Measurements from ENCODE around the gene SDR42E2.
"Not testable (repeated sequence)": the region's sequence is repeated elsewhere in the genome, so short reads cannot be mapped to it uniquely, and the experiment has no call there.

Gene SDR42E2

DNA sequence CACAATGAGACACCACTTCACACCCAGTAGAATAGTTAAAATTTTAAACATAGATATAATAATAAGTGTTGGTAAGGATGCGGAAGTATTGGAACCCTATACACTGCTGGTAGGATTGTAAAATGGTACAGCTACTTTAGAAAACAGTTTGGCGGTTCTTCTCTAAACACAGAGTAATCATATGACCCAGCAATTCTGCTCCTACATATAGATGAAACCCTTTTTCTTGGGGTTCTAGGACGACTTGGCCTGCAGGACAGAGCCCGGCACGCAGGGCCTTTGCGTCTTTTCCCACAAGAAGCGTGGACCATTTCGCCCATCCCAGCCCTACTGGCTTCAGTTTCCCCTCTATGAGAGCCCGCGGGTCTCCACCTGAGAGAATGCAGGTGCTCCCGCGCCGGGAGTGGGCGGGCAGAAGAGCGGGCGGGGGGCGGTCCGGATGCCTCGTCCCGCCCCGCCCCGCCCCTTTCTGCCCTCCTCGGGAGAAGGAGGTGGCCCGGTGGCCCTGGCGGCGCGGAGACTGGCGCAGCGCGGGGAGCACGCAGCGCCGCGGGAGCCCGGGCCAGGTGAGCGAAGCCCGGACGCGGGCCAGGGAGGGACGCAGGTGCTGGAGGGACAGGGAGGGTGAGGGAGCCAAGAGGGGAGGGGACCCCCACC is at the start of gene SDR42E2:
Gene SDR42E2, plus strand, starts transcription at position 508 of the 657 bp plus-strand sequence. CDS start 3,077 bp downstream, outside the sequence.
- peak; percentile 34 for DNase-seq

GRCh38 chr16:22116095-22116700 is 46.1 kb upstream of the SDR42E2 start:
- DNase-seq: no peak

GRCh38 chr16:22117609-22118008 is 44.7 kb upstream of the SDR42E2 start:
- DNase-seq: no peak

GRCh38 chr16:22120440-22120839 is 41.9 kb upstream of the SDR42E2 start:
- DNase-seq: no peak

- no peak for DNase-seq
Observed at GRCh38 chr16:22122239-22122638, 40.1 kb upstream of the SDR42E2 start.

- DNase-seq: no peak
Observed at GRCh38 chr16:22123146-22123545, 39.2 kb upstream of the SDR42E2 start.

DNA sequence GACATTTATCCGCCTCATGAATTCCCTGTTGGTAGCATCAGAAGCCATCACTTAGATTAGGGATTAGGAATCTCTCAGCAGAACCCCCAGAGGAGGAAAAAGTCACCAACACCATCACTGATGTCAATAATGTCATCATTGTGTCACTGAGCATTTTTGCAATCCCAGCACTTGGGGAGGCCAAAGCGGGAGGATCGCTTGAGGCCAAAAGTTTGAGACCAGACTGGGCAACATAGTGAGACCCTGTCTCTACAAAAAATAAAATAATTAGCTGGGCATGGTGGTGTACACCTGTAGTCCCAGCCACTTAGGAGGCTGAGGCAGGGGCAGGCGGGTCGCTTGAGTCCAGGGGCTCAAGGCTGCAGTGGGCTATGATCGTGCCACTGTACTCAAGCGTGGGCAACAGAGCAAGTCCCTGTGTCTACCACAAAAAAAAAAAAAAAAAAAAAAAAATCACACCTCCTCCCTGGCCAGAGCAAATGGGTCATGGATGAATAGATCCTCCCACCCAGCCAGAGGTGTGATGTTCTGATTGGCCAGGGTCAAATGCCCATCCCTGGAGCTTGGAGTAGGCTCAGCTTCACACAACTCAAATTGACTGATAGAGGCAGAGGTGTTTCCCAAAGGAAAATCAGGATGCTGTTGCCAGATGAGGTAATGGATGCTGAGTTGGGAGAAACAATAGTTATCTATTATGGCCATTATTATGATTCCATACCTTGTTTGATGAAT is 38.4 kb upstream of the SDR42E2 start:
- no peak for DNase-seq

GRCh38 chr16:22124583-22125284 is 37.6 kb upstream of the SDR42E2 start:
- no peak for DNase-seq

DNA sequence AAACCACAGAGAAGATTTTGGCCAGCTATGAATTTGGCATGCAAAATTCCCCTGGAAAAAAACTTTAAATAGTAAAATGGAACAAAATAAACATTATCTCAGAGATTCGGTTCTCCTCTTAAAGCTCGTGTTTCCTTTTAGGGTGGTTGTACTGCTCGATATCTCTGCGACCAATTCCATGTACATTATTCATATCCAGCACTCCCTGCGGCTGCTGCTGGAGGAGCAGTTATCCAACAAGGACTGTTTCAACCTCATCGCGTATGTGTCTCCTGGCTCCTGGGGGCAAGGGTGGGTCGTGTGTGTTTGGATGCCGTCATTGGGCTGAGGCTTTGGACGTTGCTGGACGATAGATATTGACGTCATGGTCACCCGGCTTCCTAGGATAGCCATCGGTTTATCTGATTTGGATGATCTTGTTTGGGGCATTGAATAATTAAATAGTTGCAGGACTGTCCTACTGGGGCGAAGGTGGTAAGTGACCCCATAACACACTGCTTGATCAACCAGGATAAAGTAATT is 36.2 kb upstream of the SDR42E2 start:
- no peak for DNase-seq

GRCh38 chr16:22128537-22128936 is 33.8 kb upstream of the SDR42E2 start:
- DNase-seq: not testable (repeated sequence)

DNA sequence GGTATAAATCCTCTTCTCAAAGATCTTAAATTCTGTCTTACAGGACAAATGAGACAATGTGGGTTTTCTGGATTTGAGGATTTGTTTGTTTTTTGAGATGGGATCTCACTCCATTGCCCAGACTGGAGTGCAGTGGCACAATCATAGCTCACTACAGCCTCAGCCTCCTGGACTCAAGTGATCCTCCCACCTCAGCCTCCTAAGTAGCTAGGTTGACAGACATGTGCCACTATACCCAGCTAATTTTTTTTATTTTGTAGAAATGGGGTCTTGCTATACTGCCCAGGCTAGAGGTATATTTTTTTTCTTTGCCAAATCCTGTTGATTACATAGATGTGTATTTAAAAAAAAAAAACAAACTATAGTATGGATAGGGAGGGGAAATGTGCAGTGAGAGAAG is 31.8 kb upstream of the SDR42E2 start:
- no peak for DNase-seq

GRCh38 chr16:22132801-22133200 is 29.5 kb upstream of the SDR42E2 start:
- DNase-seq: no peak

- DNase-seq: no peak
Observed at GRCh38 chr16:22138482-22138881, 23.8 kb upstream of the SDR42E2 start.

DNA sequence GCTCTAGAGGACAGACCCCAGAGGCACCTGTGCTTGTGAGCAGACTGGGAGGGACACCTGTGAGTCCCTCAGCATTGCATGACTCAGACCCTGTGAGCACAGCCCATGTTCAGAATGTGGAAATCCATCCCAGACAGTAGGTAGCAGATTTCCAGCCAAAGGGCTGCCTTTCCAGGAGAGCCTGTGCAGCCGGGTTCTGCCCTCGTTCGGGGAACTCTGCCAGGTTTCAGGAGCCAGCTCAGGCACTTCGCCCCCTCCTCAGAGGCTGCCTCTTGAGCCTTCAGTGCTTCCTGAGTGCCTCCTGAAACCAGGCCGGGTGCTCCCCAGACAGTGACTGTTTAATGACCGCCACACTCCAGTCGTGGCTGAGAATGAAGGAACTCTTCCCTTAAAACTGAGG is 23.3 kb upstream of the SDR42E2 start:
- DNase-seq: no peak

GRCh38 chr16:22139732-22140131 is 22.6 kb upstream of the SDR42E2 start:
- no peak for DNase-seq

GRCh38 chr16:22141767-22142166 is 20.5 kb upstream of the SDR42E2 start:
- DNase-seq: no peak

DNA sequence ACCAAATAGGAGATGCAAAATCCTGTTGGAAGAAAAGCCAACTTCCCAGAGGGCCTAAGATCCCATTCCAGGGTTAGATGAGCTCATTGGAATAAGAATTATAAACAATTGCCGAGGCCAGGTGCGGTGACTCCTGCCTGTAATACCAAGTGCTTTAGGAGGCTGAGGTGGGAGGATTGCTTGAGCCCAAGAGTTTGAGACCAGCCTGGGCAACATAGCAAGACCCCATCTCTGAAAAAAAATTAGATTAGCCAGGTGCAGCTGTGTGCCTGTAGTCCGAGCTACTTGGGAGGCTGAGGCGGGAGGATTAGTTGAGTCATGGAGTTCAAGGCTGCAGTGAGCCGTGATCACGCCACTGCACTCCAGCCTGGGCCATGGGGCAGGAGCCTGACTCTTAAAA is 17.8 kb upstream of the SDR42E2 start:
- DNase-seq: no peak

DNA sequence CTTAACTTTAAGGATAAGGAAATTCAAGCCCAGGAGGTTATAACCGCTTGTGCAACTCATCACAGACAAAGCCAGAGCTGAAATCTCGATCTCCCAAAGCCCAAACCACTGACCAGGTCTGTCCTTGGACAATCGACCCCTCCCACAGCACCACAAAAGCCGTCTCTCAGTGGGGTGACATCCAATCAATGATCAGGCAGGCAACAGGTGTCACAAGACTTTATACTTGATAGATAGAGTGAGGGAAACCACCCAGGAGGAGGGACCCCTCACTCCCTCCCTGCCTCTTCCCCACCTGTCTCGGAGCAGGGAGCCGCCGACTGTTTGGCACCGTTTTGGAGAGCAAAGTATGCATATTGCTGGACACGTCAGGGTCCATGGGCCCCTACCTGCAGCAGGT is 14.5 kb upstream of the SDR42E2 start:
- DNase-seq: no peak

DNA sequence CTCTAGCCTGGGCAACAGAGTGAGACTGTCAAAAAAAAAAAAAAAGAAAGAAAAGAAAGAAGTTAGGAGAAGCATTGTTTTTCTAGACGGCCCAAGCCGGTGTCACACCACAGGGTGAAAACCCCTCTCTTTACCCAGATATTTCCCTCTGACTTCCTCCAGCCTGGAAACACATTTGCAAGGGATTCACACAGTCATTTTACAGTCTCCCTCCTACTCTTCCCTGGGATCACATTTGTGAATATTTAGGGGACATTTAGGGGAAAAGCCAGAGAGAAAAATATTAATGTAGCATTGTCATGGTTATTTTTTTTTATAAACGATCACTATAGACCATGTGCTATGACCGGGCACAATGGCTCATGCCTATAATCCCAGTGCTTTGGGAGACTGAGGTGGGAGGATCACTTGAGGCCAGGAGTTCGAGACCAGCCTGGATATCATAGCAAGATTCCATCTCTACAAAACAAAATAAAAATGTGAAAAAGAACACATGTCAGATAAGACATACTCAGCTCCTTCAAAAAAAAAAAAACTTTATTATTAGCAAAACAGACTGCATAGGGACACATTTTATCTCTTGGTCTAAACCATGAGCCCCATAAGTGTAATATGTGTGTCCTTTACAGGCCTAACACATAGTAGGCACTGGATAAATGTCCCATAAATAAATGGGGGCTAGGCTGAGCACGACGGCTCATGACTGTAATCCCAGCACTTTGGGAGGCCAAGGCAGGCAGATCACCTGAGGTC is 10.9 kb upstream of the SDR42E2 start:
- DNase-seq: no peak

DNA sequence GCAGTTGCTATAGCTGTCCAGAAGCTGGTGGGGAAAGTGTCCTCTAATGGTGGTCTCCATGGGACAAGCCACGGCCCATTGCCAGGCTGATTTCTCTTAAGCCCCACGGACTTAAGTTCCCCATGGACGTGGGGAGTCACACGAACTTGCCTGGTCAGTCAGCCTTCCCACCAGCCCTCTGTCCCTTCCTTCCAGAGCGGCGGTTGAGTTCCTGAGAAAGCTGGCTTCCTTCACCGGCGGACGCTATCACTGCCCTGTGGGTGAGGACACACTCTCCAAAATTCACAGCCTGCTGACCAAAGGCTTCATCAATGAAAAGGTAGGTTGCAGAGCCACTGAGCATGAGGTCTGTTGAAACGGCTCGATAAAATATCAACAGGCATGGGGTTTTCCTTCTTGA is 10.0 kb upstream of the SDR42E2 start:
- DNase-seq: no peak

DNA sequence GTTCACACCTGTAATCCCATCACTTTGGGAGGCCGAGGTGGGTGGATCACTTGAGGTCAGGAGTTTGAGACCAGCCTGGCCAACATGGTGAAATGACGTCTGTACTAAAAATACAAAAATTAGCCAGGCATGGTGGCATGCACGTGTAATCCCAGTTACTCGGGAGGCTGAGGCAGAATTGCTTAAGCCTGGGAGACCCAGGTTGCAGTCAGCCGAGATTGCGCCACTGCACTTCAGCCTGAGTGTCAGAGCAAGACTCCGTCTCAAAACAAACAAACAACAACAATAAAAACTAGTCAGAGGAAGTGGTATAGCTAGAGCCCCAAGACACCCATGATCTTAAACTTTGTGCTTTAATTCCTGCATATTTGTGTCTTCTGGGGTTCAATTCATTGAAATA is 9.2 kb upstream of the SDR42E2 start:
- not testable (repeated sequence) for DNase-seq

DNA sequence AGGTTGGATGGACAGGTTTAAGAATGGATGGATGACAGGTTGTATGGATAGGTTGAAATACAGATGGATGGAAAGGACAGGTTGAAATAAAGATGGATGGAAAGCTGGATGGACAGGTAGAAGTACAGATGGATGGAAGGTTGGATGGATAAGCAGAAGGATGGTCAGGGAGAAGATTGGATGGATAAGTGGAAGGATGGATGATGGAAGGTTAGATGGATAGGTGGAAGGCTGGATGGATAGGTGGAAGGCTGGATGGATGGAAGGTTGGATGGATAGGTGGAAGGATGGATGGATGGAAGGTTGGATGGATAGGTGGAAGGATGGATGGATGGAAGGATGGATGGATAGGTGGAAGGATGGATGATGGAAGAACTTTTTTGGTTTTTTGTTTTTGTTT is 905 bp upstream of the SDR42E2 start:
- DNase-seq: no peak

DNA sequence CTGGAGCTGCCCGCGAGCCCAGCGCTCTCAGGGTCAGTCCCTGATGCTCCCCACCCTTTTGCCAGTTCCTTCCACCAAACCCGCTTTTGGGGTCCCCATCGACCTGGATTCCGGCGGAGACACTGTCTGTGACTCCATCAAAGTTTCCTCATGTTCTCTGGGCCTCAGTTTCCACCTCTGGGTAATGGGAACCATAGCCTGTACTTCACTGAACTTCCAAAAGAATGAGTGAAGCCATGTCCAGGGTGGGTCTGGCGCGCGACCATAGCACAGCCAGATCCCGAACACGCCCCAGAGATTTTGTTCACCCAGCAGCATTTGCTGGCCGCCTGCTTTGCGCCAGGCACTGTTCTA is 327 bp downstream of the SDR42E2 start:
- no peak for DNase-seq
